H1 (cell line): ENCODE results near the gene ZNF516. TPM values are rescaled to one million over a fixed set of nuclear protein-coding genes. Genes with fewer than 3 reads are reported as not detected.

Experiments used
- CTCF ChIA-PET: fragments of 300-600 bp; sonication (Branson Sonifier 250); formaldehyde crosslinking; loops from one replicate; lab custom pipeline; 2021; ENCODE audit not compliant: partially characterized antibody; lab: Charles Lee
- POLR2A ChIA-PET: fragments of 300-600 bp; sonication (Branson Sonifier 250); formaldehyde crosslinking; loops from one replicate; lab custom pipeline; 2021; ENCODE audit warnings: inconsistent platforms; ENCODE audit not compliant: partially characterized antibody; lab: Charles Lee
- DNase-seq, 2 experiments: peaks; one replicate each; pipeline versions ENCODE4 v3.0.0 to v3.0.0-alpha.2; 2010 to 2022; ENCODE audit warnings: low spot score in 2 of 2, low read depth in 1 of 2, mixed read lengths in 1 of 2
- FAIRE-seq: peaks from 2 replicates; lab custom pipeline; 2011; peaks lifted over from hg19 to GRCh38; lab: Jason Lieb, UNC
- H2AFZ ChIP-seq: 2 replicates; pipeline ENCODE4 v1.8.1; 2012; ENCODE audit warnings: low read length, inconsistent platforms
- H2AK5ac ChIP-seq: 2 replicates; pipeline ENCODE4 v1.6.1; 2013; ENCODE audit warnings: low read depth, low read length
- H2BK120ac ChIP-seq: replicated peaks from 2 replicates; pipeline ENCODE3; 2013; ENCODE audit warnings: low read depth, low read length, inconsistent platforms
- H2BK12ac ChIP-seq: 2 replicates; pipeline ENCODE4 v1.6.1; 2013; ENCODE audit warnings: low read depth, low read length
- H2BK15ac ChIP-seq: 2 replicates; pipeline ENCODE4 v1.6.1; 2013; ENCODE audit warnings: low read length
- H2BK20ac ChIP-seq: 2 replicates; pipeline ENCODE4 v1.6.1; 2013; ENCODE audit warnings: low read length
- H2BK5ac ChIP-seq: 2 replicates; pipeline ENCODE4 v1.6.1; 2013; ENCODE audit warnings: low read depth, low read length
- H3K14ac ChIP-seq: 2 replicates; pipeline ENCODE4 v1.6.1; 2013; ENCODE audit warnings: inconsistent platforms; ENCODE audit not compliant: insufficient read length
- H3K18ac ChIP-seq: 2 replicates; pipeline ENCODE4 v1.6.1; 2013; ENCODE audit warnings: low read length; ENCODE audit errors: extremely low read depth
- H3K23ac ChIP-seq: 2 replicates; pipeline ENCODE4 v1.6.1; 2013; ENCODE audit warnings: inconsistent platforms; ENCODE audit not compliant: insufficient read length
- H3K23me2 ChIP-seq: 2 replicates; pipeline ENCODE4 v1.6.1; 2013; ENCODE audit warnings: low read depth, low read length
- H3K27ac ChIP-seq: 2 replicates; pipeline ENCODE4 v1.6.1; 2011; ENCODE audit warnings: low read depth, low read length, inconsistent platforms
- H3K27me3 ChIP-seq, 4 experiments: replicated peaks in 1 of 4; 1 replicate in 1 of 4; 2 replicates in 3 of 4; pipeline versions ENCODE4 v1.6.1 to v1.8.1; 2011 to 2013; ENCODE audit warnings: low read length in 3 of 4, mild to moderate bottlenecking in 3 of 4, inconsistent platforms in 2 of 4, mixed read lengths in 2 of 4, moderate library complexity in 1 of 4; ENCODE audit not compliant: control insufficient read depth in 3 of 4, insufficient read depth in 3 of 4; ENCODE audit errors: extremely low read depth in 1 of 4
- H3K36me3 ChIP-seq, 4 experiments: 2 replicates each; pipeline versions ENCODE4 v1.6.1 to v1.8.1; 2011 to 2013; ENCODE audit warnings: mild to moderate bottlenecking in 4 of 4, low read length in 3 of 4, moderate library complexity in 2 of 4, control low read depth in 1 of 4, inconsistent platforms in 1 of 4; ENCODE audit not compliant: insufficient read depth in 4 of 4, control insufficient read depth in 2 of 4
- H3K4ac ChIP-seq: replicated peaks from 2 replicates; pipeline ENCODE3; 2013; ENCODE audit warnings: low read length, low read depth, mixed read lengths, inconsistent platforms; ENCODE audit not compliant: insufficient read length
- H3K4me1 ChIP-seq, 4 experiments: replicated peaks in 1 of 4; 1 replicate in 1 of 4; 2 replicates in 3 of 4; pipeline versions ENCODE4 v1.6.1 to v1.8.1; 2011 to 2013; ENCODE audit warnings: low read length in 3 of 4, inconsistent platforms in 2 of 4, mixed read lengths in 1 of 4; ENCODE audit not compliant: insufficient read depth in 4 of 4, control insufficient read depth in 3 of 4
- H3K4me2 ChIP-seq, 2 experiments: 2 replicates each; pipeline versions ENCODE4 v1.6.1 to v1.8.1; 2011 to 2013; ENCODE audit warnings: low read depth in 2 of 2, low read length in 2 of 2, control low read depth in 1 of 2, inconsistent platforms in 1 of 2, mild to moderate bottlenecking in 1 of 2; ENCODE audit not compliant: insufficient read depth in 1 of 2
- H3K4me3 ChIP-seq, 4 experiments: fragments of 200-600, 300-600 bp in 1 of 4; sonication (generic), shearing (Covaris generic), sonication (Bioruptor Twin) in 1 of 4; 2 replicates each; pipeline versions ENCODE4 v1.5.1 to v1.8.1; 2011 to 2016; ENCODE audit warnings: low read length in 4 of 4, low read depth in 3 of 4, control low read depth in 2 of 4, inconsistent platforms in 2 of 4, mild to moderate bottlenecking in 2 of 4, mixed read lengths in 1 of 4, moderate library complexity in 1 of 4; ENCODE audit not compliant: insufficient read depth in 2 of 4; ENCODE audit errors: extremely low read depth in 1 of 4
- H3K56ac ChIP-seq: replicated peaks from 2 replicates; pipeline ENCODE3; 2013; ENCODE audit warnings: low read depth, mild to moderate bottlenecking, mixed read lengths, low read length, inconsistent platforms; ENCODE audit not compliant: insufficient read length
- H3K79me1 ChIP-seq: 2 replicates; pipeline ENCODE4 v1.6.1; 2013; ENCODE audit warnings: low read depth, low read length, control low read depth
- H3K79me2 ChIP-seq, 2 experiments: 2 replicates each; pipeline versions ENCODE4 v1.6.1 to v1.8.1; 2012 to 2013; ENCODE audit warnings: low read length in 2 of 2, mild to moderate bottlenecking in 2 of 2, inconsistent platforms in 1 of 2; ENCODE audit not compliant: insufficient read depth in 2 of 2, control insufficient read depth in 1 of 2
- H3K9ac ChIP-seq, 4 experiments: replicated peaks in 1 of 4; 1 replicate in 1 of 4; 2 replicates in 3 of 4; pipeline versions ENCODE4 v1.6.1 to v1.8.1; 2011 to 2013; ENCODE audit warnings: low read depth in 3 of 4, low read length in 3 of 4, control low read depth in 2 of 4, mild to moderate bottlenecking in 2 of 4, moderate library complexity in 2 of 4, inconsistent platforms in 1 of 4; ENCODE audit errors: extremely low read depth in 1 of 4
- H3K9me3 ChIP-seq, 2 experiments: 2 replicates each; pipeline versions ENCODE4 v1.6.1 to v1.8.1; 2012 to 2013; ENCODE audit warnings: mild to moderate bottlenecking in 2 of 2, moderate library complexity in 2 of 2, control low read depth in 1 of 2, inconsistent platforms in 1 of 2, low read depth in 1 of 2, low read length in 1 of 2, mixed read lengths in 1 of 2; ENCODE audit not compliant: insufficient read depth in 2 of 2
- H4K20me1 ChIP-seq, 2 experiments: replicated peaks in 1 of 2; 2 replicates each; pipeline versions ENCODE3 to v1.8.1; 2011 to 2013; ENCODE audit warnings: inconsistent platforms in 2 of 2, low read length in 2 of 2, mild to moderate bottlenecking in 1 of 2; ENCODE audit not compliant: insufficient read depth in 2 of 2, control insufficient read depth in 1 of 2
- H4K5ac ChIP-seq: 2 replicates; pipeline ENCODE4 v1.6.1; 2013; ENCODE audit warnings: low read length, low read depth, mixed read lengths, inconsistent platforms; ENCODE audit not compliant: insufficient read length
- H4K8ac ChIP-seq: 2 replicates; pipeline ENCODE4 v1.8.0; 2013; ENCODE audit warnings: mild to moderate bottlenecking, moderate library complexity, low read length, inconsistent platforms; ENCODE audit not compliant: insufficient read depth; ENCODE audit errors: extremely low read depth
- H4K91ac ChIP-seq: replicated peaks from 2 replicates; pipeline ENCODE3; 2013; ENCODE audit warnings: low read length, mixed read lengths, inconsistent platforms; ENCODE audit not compliant: insufficient read length
- GABPA ChIP-seq: IDR thresholded peaks from 2 replicates; pipeline ENCODE4 v1.6.1; 2011; ENCODE audit warnings: mild to moderate bottlenecking, low read length, moderate library complexity, borderline replicate concordance; ENCODE audit not compliant: insufficient read depth
- KDM5A ChIP-seq: fragments of 200-600 bp; IDR thresholded peaks from 2 replicates; pipeline ENCODE4 v1.7.1; 2012; ENCODE audit warnings: mild to moderate bottlenecking, low read length, inconsistent platforms, mixed read lengths
- SUZ12 ChIP-seq: fragments of 200-600 bp; sonication (generic); IDR thresholded peaks from 2 replicates; pipeline ENCODE4 v1.6.1; 2012; ENCODE audit warnings: mild to moderate bottlenecking, inconsistent platforms, low read length, moderate library complexity, mixed read lengths
- WGBS, 2 experiments: shearing (Covaris generic) in 1 of 2; methylation state at CpG; one replicate each; pipeline versions ENCODE4 v1.1.6 to v1.1.7; 2013 to 2015; ENCODE audit warnings: low lambda C conversion rate in 2 of 2, mixed read lengths in 2 of 2, inconsistent platforms in 1 of 2, low coverage in 1 of 2, missing lambda C conversion rate in 1 of 2; ENCODE audit not compliant: insufficient replicate concordance in 2 of 2, insufficient coverage in 1 of 2, insufficient read length in 1 of 2; ENCODE audit errors: extremely low coverage in 1 of 2, missing lambda C conversion rate in 1 of 2; 5-methylcytosine and 5-hydroxymethylcytosine counted together
- polyA plus RNA-seq, 7 experiments: library from polyadenylated mRNA; depleted of rRNA in 3 of 7; stranded (reverse) in 5 of 7; unstranded in 2 of 7; fragments of >200 nt in 5 of 7; fragments of 200-250 nt in 2 of 7; gene quantifications; 1 replicate in 5 of 7; 2 replicates in 1 of 7; 4 replicates in 1 of 7; pipeline versions ENCODE4 v1.2.1 to v1.2.3, GENCODE V29; 2011 to 2013; ENCODE audit warnings: missing spikeins in 2 of 7, mixed read lengths in 2 of 7
- total RNA-seq: library from RNA; stranded (reverse); fragmentation: NEBNext Ultra II Directional; extraction: Animal tissue kit (Norgen Biotek cat#: 25700); gene quantifications from 2 replicates; pipeline ENCODE4 v1.2.1, GENCODE V29; 2021

Gene ZNF516
- total and polyA plus RNA-seq, 2 of the 8 experiments (the other 6 are each of a cell fraction or from before 2014, with no cell fraction given): 7.3 to 17.0 TPM

DNA sequence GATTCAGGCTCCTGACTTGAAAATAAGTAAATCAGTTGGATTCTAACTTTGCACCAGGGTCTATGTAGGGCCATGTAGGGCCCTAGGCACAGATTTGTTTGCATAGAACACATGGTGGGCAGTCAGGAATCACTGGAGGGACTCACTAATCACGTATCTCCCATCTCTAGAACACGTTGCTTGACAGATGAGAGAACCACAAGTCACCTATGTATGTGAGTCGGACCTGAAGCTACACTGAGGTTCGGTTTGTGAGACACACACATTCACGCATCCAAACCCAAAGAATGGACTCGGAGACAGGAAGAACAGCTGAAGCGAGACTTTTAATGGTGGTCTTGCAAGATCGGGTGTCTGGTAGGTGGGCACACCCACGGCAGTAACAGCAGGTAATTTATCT is 157.0 kb downstream of the ZNF516 start:
- H3K27ac ChIP-seq: no peak overlapping the region
- no peak overlapping the region for H4K91ac ChIP-seq
- no peak overlapping the region for H3K9ac ChIP-seq
- no peak overlapping the region for H2AFZ ChIP-seq
- H3K4me1 ChIP-seq: no peaks in the 10 kb centered on the region
- FAIRE-seq (no peak), DNase-seq (no peak)
- ChIA-PET CTCF (interaction anchor here (2.0 kb wide), 1 partner anchor 10 kb away, joined by 6 read pairs; no protein-coding TSS in a partner anchor), POLR2A (no interaction called here)
- no peaks in the 10 kb centered on the region for H3K23me2 ChIP-seq
- no peak overlapping the region for H3K4ac ChIP-seq
- H3K18ac ChIP-seq: no peak overlapping the region
- H3K4me2 ChIP-seq: no peak overlapping the region
- H2BK15ac ChIP-seq: no peak overlapping the region
- no peak overlapping the region for H2BK5ac ChIP-seq
- H2AK5ac ChIP-seq: no peak overlapping the region
- no peak overlapping the region for H3K56ac ChIP-seq
- no peak overlapping the region for H2BK120ac ChIP-seq
- H4K5ac ChIP-seq: no peak overlapping the region
- 94% methylated on average over 9 of the region's 9 CpGs; no CpG with 5 or more reads in 1 of the 2 experiments for WGBS, 2 experiments
- H4K8ac ChIP-seq: no peak overlapping the region
- no peak overlapping the region for H3K23ac ChIP-seq
- no peak overlapping the region for H2BK20ac ChIP-seq
- no peak overlapping the region for H2BK12ac ChIP-seq
- no peak overlapping the region for H3K14ac ChIP-seq
- H3K36me3 ChIP-seq: no peaks in the 10 kb centered on the region
- peaks cover 3 to 6% of the 10 kb centered on the region in 2 experiments; a peak in 2 of 4 replicates for H3K9me3 ChIP-seq
- H4K20me1 ChIP-seq: no peaks in the 10 kb centered on the region
- TF ChIP-seq SUZ12 (no peak), KDM5A (no peak), GABPA (no peak)
- peaks cover 0 to 1% (median 0%) of the 10 kb centered on the region in 4 experiments; a peak in 1 of 7 replicates for H3K27me3 ChIP-seq
- no peaks in the 10 kb centered on the region for H3K79me2 ChIP-seq
- H3K79me1 ChIP-seq: no peaks in the 10 kb centered on the region
- no peak overlapping the region for H3K4me3 ChIP-seq
